ENCODE results near the gene EXOSC5.

DNA sequence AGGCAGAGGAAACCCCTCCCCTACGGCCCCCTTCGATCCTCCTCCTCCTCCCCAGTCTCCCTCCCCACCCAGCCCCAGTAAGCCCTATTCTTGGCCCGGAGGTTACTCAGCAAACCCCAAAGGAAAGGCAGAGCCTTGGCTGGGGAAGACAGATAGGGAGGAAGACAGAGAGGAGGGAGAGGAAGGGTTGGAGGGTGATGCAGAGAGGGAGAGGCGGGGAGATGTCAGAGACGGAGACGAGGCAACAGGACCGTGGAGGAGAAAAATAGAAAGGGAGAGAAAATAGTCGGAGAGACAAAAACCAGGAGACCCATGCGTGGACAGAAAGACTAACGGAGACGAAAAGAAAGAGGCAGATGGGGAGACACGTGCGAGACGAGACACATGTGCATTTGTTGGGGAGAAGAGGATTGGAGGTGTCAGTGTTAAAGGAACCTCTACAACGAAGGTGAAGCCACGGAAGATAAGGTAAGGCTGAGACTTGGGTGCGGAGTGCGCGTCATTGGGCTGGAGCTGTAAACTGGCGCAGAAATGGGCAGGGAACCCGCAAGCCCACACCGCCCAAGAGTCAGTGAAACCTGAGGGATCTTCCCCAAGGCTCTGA, 46.3 kb downstream of the EXOSC5 start:
- TF ChIP-seq, protein P1, sequence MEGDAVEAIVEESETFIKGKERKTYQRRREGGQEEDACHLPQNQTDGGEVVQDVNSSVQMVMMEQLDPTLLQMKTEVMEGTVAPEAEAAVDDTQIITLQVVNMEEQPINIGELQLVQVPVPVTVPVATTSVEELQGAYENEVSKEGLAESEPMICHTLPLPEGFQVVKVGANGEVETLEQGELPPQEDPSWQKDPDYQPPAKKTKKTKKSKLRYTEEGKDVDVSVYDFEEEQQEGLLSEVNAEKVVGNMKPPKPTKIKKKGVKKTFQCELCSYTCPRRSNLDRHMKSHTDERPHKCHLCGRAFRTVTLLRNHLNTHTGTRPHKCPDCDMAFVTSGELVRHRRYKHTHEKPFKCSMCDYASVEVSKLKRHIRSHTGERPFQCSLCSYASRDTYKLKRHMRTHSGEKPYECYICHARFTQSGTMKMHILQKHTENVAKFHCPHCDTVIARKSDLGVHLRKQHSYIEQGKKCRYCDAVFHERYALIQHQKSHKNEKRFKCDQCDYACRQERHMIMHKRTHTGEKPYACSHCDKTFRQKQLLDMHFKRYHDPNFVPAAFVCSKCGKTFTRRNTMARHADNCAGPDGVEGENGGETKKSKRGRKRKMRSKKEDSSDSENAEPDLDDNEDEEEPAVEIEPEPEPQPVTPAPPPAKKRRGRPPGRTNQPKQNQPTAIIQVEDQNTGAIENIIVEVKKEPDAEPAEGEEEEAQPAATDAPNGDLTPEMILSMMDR (IDR thresholded peaks at IDR 0.05) = no peak
- TF ChIP-seq POLR2A (IDR thresholded peaks at IDR 0.05) = no peak
